CD14-positive monocyte (primary cell): ENCODE measurements around the gene IL16. TPM values are rescaled to one million over a fixed set of nuclear protein-coding genes. Genes with fewer than 3 reads are reported as not detected.
A peak's percentile ranks its signal among the peaks of the same experiment; 100 is the strongest.

ENCODE experiments used
- DNase-seq, 3 donors: peaks; one replicate each; pipeline ENCODE4 v3.0.0-alpha.2; 2011 to 2022
- H2AFZ ChIP-seq: 2 replicates; pipeline ENCODE4 v1.6.0; 2012; ENCODE audit warnings: mild to moderate bottlenecking, low read depth, low read length, inconsistent platforms; ENCODE audit not compliant: insufficient read depth, poor library complexity, severe bottlenecking
- H3K27ac ChIP-seq, 2 donors: 1 replicate in 1 of 2; 2 replicates in 1 of 2; pipeline ENCODE4 v1.5.1; 2012 to 2013; ENCODE audit warnings: low read length in 2 of 2, control low read depth in 1 of 2, inconsistent platforms in 1 of 2, low read depth in 1 of 2, mild to moderate bottlenecking in 1 of 2
- H3K27me3 ChIP-seq, 2 donors: one replicate each; pipeline versions ENCODE4 v1.6.0 to v1.6.1; 2011 to 2013; ENCODE audit warnings: low read length in 2 of 2; ENCODE audit not compliant: control insufficient read depth in 2 of 2, insufficient read depth in 2 of 2
- H3K36me3 ChIP-seq, 2 donors: replicated peaks in 1 of 2; 1 replicate in 1 of 2; 2 replicates in 1 of 2; pipeline versions ENCODE4 v1.5.1 to v1.6.1; 2012 to 2013; ENCODE audit warnings: low read length in 2 of 2, control low read depth in 1 of 2, inconsistent platforms in 1 of 2, mild to moderate bottlenecking in 1 of 2; ENCODE audit not compliant: insufficient read depth in 2 of 2, control insufficient read depth in 1 of 2
- H3K4me1 ChIP-seq, 2 donors: 1 replicate in 1 of 2; 2 replicates in 1 of 2; pipeline versions ENCODE4 v1.5.1 to v1.6.1; 2012 to 2013; ENCODE audit warnings: low read length in 2 of 2, control low read depth in 1 of 2, inconsistent platforms in 1 of 2, mild to moderate bottlenecking in 1 of 2, moderate library complexity in 1 of 2; ENCODE audit not compliant: insufficient read depth in 2 of 2, control insufficient read depth in 1 of 2
- H3K4me2 ChIP-seq: replicated peaks from 2 replicates; pipeline ENCODE3; 2012; ENCODE audit warnings: low read length, moderate library complexity, mild to moderate bottlenecking; ENCODE audit not compliant: poor library complexity, severe bottlenecking; ENCODE audit errors: extremely low read depth
- H3K4me3 ChIP-seq, 3 experiments: fragments of 200-600 bp in 1 of 3; sonication (generic) in 1 of 3; replicated peaks in 1 of 3; 1 replicate in 2 of 3; 2 replicates in 1 of 3; pipeline ENCODE4 v1.5.1; 2011 to 2013; ENCODE audit warnings: low read length in 3 of 3, mild to moderate bottlenecking in 3 of 3, control low read depth in 2 of 3, low read depth in 2 of 3, inconsistent platforms in 1 of 3, moderate library complexity in 1 of 3
- H3K79me2 ChIP-seq: 2 replicates; pipeline ENCODE4 v1.6.0; 2012; ENCODE audit warnings: mild to moderate bottlenecking, control low read depth, inconsistent platforms, low read length, moderate library complexity; ENCODE audit not compliant: insufficient read depth
- H3K9ac ChIP-seq: 2 replicates; pipeline ENCODE4 v1.6.0; 2017; ENCODE audit warnings: low read length, mild to moderate bottlenecking; ENCODE audit not compliant: insufficient read depth, poor library complexity, severe bottlenecking
- H3K9me3 ChIP-seq, 2 donors: replicated peaks in 1 of 2; 1 replicate in 1 of 2; 2 replicates in 1 of 2; pipeline versions ENCODE4 v1.5.1 to v1.6.1; 2012 to 2013; ENCODE audit warnings: low read length in 2 of 2, control low read depth in 1 of 2; ENCODE audit not compliant: control insufficient read depth in 1 of 2, insufficient read depth in 1 of 2
- H4K20me1 ChIP-seq: 2 replicates; pipeline ENCODE4 v1.6.0; 2012; ENCODE audit warnings: mild to moderate bottlenecking, low read length, control low read depth, moderate library complexity; ENCODE audit not compliant: insufficient read depth
- H3K27ac Mint-ChIP-seq, 7 donors: one replicate each; pipeline ENCODE4 v1.8.0; 2020; ENCODE audit warnings: mild to moderate bottlenecking in 7 of 7, mixed read lengths in 7 of 7, moderate library complexity in 6 of 7, inconsistent platforms in 2 of 7
- H3K27me3 Mint-ChIP-seq, 3 donors: one replicate each; pipeline ENCODE4 v1.8.0; 2021 to 2022; ENCODE audit warnings: low read depth in 3 of 3, mild to moderate bottlenecking in 3 of 3, mixed read lengths in 3 of 3, moderate library complexity in 3 of 3, inconsistent platforms in 1 of 3
- H3K36me3 Mint-ChIP-seq, 2 donors: one replicate each; pipeline ENCODE4 v1.8.0; 2020; ENCODE audit warnings: mixed read lengths in 2 of 2, inconsistent platforms in 1 of 2, mild to moderate bottlenecking in 1 of 2
- H3K4me1 Mint-ChIP-seq: one replicate; pipeline ENCODE4 v1.8.0; 2020; ENCODE audit warnings: mild to moderate bottlenecking, mixed read lengths
- H3K4me3 Mint-ChIP-seq, 2 donors: one replicate each; pipeline ENCODE4 v1.8.0; 2020; ENCODE audit warnings: mild to moderate bottlenecking in 2 of 2, mixed read lengths in 2 of 2, moderate library complexity in 1 of 2
- H3K9me3 Mint-ChIP-seq, 7 donors: one replicate each; pipeline ENCODE4 v1.8.0; 2020 to 2022; ENCODE audit warnings: mixed read lengths in 7 of 7, mild to moderate bottlenecking in 6 of 7, moderate library complexity in 6 of 7, inconsistent platforms in 2 of 7
- WGBS: methylation state at CpG from one replicate; pipeline ENCODE4 v1.1.5; 2013; ENCODE audit warnings: missing lambda C conversion rate; ENCODE audit not compliant: insufficient coverage; 5-methylcytosine and 5-hydroxymethylcytosine counted together
- intact Hi-C, 2 donors: fragments of 100-400 bp; cut with micrococcal nuclease; formaldehyde crosslinking; loops; one replicate each; pipeline versions ENCODE4 v1.15.0 to v1.15.1; 2023
- polyA plus RNA-seq, 3 donors: library from polyadenylated mRNA; depleted of rRNA in 1 of 3; unstranded in 2 of 3; stranded (reverse) in 1 of 3; fragments of 300-500 nt in 2 of 3; fragments of >200 nt in 1 of 3; fragmentation: Illumina TruSeq in 2 of 3; gene quantifications; 1 replicate in 2 of 3; 2 replicates in 1 of 3; pipeline ENCODE4 v1.2.3, GENCODE V29; 2012 to 2021
- TF ChIP-seq, protein P1 (sequence below): fragments of 200-600 bp; IDR thresholded peaks from one replicate; pipeline ENCODE4 v1.8.0; 2022; ENCODE audit warnings: antibody characterized with exemption, mild to moderate bottlenecking

The IL16 gene
- polyA plus RNA-seq, 3 donors, result 64.8 to 95.1 (median 71.5) TPM

DNA sequence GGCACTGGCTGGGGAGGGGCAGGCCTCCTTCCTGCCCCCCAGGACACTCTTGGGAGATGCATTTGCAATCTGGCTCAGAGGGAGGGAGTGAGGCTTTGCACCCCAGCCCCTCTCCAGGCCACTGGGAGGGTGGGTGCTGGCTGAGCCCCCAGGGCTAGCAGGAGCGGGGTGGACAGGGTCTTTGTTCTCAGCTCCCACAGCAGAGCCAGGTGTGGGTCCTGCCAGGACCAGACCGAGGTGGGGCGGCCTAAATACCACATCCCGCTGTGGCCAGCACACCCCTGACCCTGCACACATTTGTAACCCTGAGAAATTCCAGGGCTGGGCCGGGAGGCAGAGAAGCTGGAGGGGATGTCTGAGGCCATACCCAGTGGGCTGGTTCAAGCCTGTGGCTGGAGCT, 86.2 kb downstream of the IL16 start:
- Histone ChIP-seq H3K27ac (no peak overlapping the region), H4K20me1 (no peaks in the 10 kb centered on the region), H3K27me3 (no peaks in the 10 kb centered on the region), H3K4me3 (no peak overlapping the region), H3K4me2 (no peak overlapping the region), H2AFZ (no peak overlapping the region), H3K36me3 (no peaks in the 10 kb centered on the region), H3K79me2 (no peaks in the 10 kb centered on the region), H3K9ac (no peak overlapping the region), H3K4me1 (peaks cover 31 to 34% of the 10 kb centered on the region in 2 donors), H3K9me3 (no peaks in the 10 kb centered on the region)
- H3K36me3 Mint-ChIP-seq, result peaks cover 2 to 3% of the 10 kb centered on the region in 2 donors
- TF ChIP-seq, protein P1, sequence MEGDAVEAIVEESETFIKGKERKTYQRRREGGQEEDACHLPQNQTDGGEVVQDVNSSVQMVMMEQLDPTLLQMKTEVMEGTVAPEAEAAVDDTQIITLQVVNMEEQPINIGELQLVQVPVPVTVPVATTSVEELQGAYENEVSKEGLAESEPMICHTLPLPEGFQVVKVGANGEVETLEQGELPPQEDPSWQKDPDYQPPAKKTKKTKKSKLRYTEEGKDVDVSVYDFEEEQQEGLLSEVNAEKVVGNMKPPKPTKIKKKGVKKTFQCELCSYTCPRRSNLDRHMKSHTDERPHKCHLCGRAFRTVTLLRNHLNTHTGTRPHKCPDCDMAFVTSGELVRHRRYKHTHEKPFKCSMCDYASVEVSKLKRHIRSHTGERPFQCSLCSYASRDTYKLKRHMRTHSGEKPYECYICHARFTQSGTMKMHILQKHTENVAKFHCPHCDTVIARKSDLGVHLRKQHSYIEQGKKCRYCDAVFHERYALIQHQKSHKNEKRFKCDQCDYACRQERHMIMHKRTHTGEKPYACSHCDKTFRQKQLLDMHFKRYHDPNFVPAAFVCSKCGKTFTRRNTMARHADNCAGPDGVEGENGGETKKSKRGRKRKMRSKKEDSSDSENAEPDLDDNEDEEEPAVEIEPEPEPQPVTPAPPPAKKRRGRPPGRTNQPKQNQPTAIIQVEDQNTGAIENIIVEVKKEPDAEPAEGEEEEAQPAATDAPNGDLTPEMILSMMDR, result no peak
- H3K27ac Mint-ChIP-seq, result peak overlapping the region in 1 of 7 donors; percentile 46
- WGBS, result 100% methylated on average over 2 of the region's 5 CpGs
- intact Hi-C loops, result no loop called here
- DNase-seq, result no peak
- peaks cover 0 to 5% (median 0%) of the 10 kb centered on the region in 3 donors for H3K27me3 Mint-ChIP-seq
- peaks cover 40% of the 10 kb centered on the region for H3K4me1 Mint-ChIP-seq
- peaks cover 0 to 6% (median 2%) of the 10 kb centered on the region in 7 donors for H3K9me3 Mint-ChIP-seq
- no peak overlapping the region for H3K4me3 Mint-ChIP-seq

DNA sequence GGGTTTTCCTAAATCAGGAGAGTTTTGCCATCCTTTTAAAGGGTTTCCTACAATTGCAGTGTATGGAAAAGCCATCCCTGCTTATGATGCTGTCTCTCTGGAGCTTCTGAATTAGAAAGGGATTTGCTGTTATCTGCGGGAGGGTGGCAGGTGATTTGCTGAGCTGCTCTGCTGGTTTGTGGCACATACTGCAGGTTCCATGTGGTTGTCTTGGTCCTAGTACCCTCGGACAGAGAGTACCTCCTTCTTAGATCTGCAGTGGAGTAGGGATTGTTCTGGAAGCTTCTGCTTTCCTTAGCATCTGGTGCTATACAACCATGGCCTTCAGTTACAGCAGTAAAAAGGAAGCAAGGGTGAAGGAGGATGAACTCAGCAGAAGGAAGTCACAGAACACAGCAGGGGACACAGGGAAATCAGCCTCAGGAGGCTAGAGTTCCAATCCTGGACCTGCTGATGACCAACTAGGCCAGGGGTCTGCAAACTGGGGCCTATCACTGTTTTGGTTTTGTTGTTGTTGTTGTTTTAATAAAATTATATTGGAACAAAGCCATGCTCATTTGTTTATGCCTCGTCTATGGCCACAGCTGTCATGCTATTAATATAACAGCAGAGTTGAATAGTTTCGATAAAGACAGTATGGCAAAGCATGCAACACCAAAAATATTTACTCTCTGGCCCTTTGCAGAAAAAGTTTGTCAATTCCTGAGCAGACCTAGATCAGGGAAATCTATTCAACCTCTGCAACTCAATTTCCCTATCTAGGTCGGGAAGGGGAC, 87.8 kb downstream of the IL16 start:
- no peaks in the 10 kb centered on the region for H3K79me2 ChIP-seq
- Mint-ChIP-seq H3K4me1 (peaks cover 43% of the 10 kb centered on the region), H3K36me3 (peaks cover 2 to 3% of the 10 kb centered on the region in 2 donors), H3K27ac (peak overlapping the region in 6 of 7 donors; percentile 21 to 85 (median 70)), H3K9me3 (peaks cover 0 to 3% (median 2%) of the 10 kb centered on the region in 7 donors), H3K4me3 (no peak overlapping the region), H3K27me3 (peaks cover 0 to 10% (median 0%) of the 10 kb centered on the region in 3 donors)
- H3K9me3 ChIP-seq, result no peaks in the 10 kb centered on the region
- no peaks in the 10 kb centered on the region for H3K36me3 ChIP-seq
- intact Hi-C loops, result no loop called here
- peak overlapping the region; percentile 48 to 85 for H3K27ac ChIP-seq
- no peak overlapping the region for H3K4me3 ChIP-seq
- H2AFZ ChIP-seq, result no peak overlapping the region
- H3K9ac ChIP-seq, result no peak overlapping the region
- H4K20me1 ChIP-seq, result no peaks in the 10 kb centered on the region
- peak; percentile 40 to 60 (median 47) for DNase-seq
- peaks cover 31 to 34% of the 10 kb centered on the region in 2 donors for H3K4me1 ChIP-seq
- no peaks in the 10 kb centered on the region for H3K27me3 ChIP-seq
- peak overlapping the region; percentile 25 for H3K4me2 ChIP-seq
- TF ChIP-seq, protein P1, result no peak
- 50% methylated on average over 2 of the region's 5 CpGs for WGBS
